Epithelial cell of proximal tubule (primary cell): ENCODE data around the gene TPR. TPM values are rescaled to one million over a fixed set of nuclear protein-coding genes. Genes with fewer than 3 reads are reported as not detected.

ENCODE experiments used
- DNase-seq: peaks from one replicate; pipeline ENCODE4 v3.0.0-alpha.2; 2011; ENCODE audit warnings: low read depth
- H3K4me3 ChIP-seq: 2 replicates; pipeline ENCODE4 v1.5.1; 2011; ENCODE audit warnings: low read depth, mild to moderate bottlenecking, low read length
- total RNA-seq: library from RNA; depleted of rRNA; stranded (reverse); fragments of >200 nt; gene quantifications from 2 replicates; pipeline ENCODE4 v1.2.3, GENCODE V29; 2015
- TF ChIP-seq, protein P1 (sequence below): conservative IDR thresholded peaks from 2 replicates; pipeline ENCODE4 v1.5.1; 2012; ENCODE audit warnings: low read depth, mild to moderate bottlenecking, low read length

The TPR gene
- total RNA-seq, 1 donor from 2014 or later, result 40.5 TPM

DNA sequence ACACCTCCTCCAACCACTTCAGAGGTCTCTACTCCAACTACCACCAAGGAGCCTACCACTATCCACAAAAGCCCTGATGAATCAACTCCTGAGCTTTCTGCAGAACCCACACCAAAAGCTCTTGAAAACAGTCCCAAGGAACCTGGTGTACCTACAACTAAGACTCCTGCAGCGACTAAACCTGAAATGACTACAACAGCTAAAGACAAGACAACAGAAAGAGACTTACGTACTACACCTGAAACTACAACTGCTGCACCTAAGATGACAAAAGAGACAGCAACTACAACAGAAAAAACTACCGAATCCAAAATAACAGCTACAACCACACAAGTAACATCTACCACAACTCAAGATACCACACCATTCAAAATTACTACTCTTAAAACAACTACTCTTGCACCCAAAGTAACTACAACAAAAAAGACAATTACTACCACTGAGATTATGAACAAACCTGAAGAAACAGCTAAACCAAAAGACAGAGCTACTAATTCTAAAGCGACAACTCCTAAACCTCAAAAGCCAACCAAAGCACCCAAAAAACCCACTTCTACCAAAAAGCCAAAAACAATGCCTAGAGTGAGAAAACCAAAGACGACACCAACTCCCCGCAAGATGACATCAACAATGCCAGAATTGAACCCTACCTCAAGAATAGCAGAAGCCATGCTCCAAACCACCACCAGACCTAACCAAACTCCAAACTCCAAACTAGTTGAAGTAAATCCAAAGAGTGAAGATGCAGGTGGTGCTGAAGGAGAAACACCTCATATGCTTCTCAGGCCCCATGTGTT lies 66.6 kb downstream of the TPR start:
- no peak for DNase-seq
- TF ChIP-seq, protein P1, sequence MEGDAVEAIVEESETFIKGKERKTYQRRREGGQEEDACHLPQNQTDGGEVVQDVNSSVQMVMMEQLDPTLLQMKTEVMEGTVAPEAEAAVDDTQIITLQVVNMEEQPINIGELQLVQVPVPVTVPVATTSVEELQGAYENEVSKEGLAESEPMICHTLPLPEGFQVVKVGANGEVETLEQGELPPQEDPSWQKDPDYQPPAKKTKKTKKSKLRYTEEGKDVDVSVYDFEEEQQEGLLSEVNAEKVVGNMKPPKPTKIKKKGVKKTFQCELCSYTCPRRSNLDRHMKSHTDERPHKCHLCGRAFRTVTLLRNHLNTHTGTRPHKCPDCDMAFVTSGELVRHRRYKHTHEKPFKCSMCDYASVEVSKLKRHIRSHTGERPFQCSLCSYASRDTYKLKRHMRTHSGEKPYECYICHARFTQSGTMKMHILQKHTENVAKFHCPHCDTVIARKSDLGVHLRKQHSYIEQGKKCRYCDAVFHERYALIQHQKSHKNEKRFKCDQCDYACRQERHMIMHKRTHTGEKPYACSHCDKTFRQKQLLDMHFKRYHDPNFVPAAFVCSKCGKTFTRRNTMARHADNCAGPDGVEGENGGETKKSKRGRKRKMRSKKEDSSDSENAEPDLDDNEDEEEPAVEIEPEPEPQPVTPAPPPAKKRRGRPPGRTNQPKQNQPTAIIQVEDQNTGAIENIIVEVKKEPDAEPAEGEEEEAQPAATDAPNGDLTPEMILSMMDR, result no peak
- H3K4me3 ChIP-seq, result no peak overlapping the region

DNA sequence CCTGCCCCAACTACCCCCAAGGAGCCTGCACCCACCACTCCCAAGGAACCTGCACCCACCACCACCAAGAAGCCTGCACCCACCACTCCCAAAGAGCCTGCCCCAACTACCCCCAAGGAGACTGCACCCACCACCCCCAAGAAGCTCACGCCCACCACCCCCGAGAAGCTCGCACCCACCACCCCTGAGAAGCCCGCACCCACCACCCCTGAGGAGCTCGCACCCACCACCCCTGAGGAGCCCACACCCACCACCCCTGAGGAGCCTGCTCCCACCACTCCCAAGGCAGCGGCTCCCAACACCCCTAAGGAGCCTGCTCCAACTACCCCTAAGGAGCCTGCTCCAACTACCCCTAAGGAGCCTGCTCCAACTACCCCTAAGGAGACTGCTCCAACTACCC lies 67.6 kb downstream of the TPR start:
- DNase-seq, result no peak

DNA sequence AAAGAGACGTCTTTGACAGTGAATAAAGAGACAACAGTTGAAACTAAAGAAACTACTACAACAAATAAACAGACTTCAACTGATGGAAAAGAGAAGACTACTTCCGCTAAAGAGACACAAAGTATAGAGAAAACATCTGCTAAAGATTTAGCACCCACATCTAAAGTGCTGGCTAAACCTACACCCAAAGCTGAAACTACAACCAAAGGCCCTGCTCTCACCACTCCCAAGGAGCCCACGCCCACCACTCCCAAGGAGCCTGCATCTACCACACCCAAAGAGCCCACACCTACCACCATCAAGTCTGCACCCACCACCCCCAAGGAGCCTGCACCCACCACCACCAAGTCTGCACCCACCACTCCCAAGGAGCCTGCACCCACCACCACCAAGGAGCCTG lies 68.5 kb downstream of the TPR start:
- no peak overlapping the region for H3K4me3 ChIP-seq
- no peak for DNase-seq
- TF ChIP-seq, protein P1, result no peak

More for the DNA sequence above, 67.6 kb downstream of the TPR start:
- TF ChIP-seq, protein P1, result no peak
- H3K4me3 ChIP-seq, result no peak overlapping the region

DNA sequence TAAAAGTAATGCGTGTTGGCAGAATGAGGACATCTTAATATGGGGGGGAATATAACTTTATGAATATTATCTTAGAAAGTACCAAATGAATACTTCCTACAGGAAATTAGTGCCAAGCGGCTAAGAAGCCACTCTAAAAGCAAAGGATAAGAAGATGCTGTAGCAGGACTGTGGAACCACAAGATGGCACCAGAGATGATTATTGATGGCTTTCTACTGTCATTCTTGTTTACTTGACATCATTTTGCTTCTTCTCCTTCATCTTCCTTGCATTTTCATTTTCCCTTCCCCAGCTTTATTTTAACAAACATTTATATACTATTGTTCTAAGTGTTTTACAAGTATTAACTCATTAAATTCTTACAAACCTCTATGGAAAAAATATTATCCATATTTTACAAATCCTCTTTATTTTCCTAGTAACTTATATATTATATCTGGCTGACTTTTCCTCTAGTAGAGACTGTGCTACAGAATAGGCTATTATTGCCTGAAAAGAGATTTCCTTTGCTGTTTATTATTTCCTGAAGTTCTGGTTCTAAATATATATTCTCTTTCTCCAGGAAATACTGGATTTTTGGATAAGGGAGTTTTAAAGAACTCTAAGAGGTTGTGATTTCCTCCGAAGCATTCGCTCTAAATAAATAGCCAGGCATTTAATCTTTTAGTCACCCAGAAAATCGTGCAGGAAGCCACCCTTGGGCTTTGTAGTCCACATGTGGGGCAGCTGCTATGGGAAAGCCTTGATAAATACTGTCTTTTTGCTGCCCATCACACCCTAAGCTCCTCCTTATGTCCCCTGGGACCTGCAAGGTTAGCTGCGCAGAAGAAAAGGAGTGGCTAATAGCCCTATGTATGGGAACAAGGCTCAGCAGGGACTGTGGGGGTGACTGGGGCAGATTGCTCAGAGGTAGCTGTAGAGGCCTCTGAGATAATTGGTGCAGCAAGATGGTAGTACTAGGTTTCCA lies 69.8 kb downstream of the TPR start:
- TF ChIP-seq, protein P1, result peak; percentile 69
- no peak for DNase-seq
- H3K4me3 ChIP-seq, result no peak overlapping the region

DNA sequence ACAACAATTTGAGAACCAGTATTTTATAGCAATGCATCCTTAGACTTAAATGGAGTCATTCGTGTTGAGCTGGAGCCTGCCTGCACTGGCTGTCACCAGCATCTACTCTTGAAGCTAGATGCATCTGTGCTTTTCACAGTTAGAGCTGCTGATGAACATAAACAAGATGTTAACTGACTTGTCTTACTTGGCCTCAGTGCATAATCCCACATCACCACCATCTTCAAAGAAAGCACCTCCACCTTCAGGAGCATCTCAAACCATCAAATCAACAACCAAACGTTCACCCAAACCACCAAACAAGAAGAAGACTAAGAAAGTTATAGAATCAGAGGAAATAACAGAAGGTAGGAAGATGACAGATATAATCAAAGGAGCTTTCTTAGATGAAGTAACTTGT lies 71.1 kb downstream of the TPR start:
- H3K4me3 ChIP-seq, result no peak overlapping the region
- DNase-seq, result no peak
- TF ChIP-seq, protein P1, result no peak

DNA sequence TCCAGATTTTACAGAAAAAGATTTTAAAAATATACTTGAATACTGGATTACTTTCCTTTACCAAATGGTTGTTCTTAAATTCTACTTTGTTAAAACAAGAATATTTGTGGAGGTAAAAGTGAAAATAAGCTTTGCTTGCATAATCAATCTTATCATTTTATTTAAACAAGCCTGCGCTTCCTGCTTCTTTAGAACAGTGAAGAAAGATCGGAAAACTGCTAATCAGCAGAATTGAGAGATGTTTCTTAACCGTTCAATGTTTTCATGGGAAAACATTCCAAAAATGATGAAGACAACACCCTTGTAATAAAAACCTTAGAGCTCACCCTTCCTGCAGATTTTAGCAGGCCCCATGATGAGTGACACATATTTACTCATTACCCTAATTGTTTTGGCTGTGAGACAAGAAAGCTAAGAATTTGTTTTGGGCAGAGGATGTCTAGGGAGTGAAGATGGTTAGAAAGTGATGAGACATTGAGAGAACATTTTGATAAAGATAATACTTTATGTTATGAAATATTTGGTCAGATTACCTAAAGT lies 72.6 kb downstream of the TPR start:
- no peak overlapping the region for H3K4me3 ChIP-seq
- no peak for DNase-seq
- TF ChIP-seq, protein P1, result no peak
